ENCODE measurements around the gene GPR146. TPM values are rescaled to one million over a fixed set of nuclear protein-coding genes. Genes with fewer than 3 reads are reported as not detected.

GPR146 gene
- total and polyA plus RNA-seq, 2 of the 4 experiments (the other 2 are of a cell fraction), result 2.2 to 3.4 TPM

GRCh38 chr7:1012004-1012715, 32.2 kb upstream of the GPR146 start:
- CTCF ChIA-PET, result no interaction called here
- Histone ChIP-seq H3K9ac (ENCODE audit: low read depth, low read length) (no peak overlapping the region), H3K18ac (ENCODE audit: low read depth, low read length) (no peak overlapping the region), H3K4me1 (ENCODE audit: control insufficient read depth, insufficient read depth, low read length) (no peaks in the 10 kb centered on the region), H2BK5ac (ENCODE audit: low read depth, low read length, poor library complexity, severe bottlenecking) (no peak overlapping the region), H4K20me1 (ENCODE audit: insufficient read depth, low read length) (peaks cover 33% of the 10 kb centered on the region), H3K14ac (replicated peaks; ENCODE audit: low read depth, low read length) (no peak overlapping the region), H2BK20ac (ENCODE audit: low read depth, low read length) (no peak overlapping the region), H3K9me3 (ENCODE audit: control insufficient read depth, insufficient read depth, low read length) (no peaks in the 10 kb centered on the region), H2BK15ac (ENCODE audit: low read depth, low read length) (no peak overlapping the region), H3K27ac (ENCODE audit: insufficient read depth, low read length) (no peak overlapping the region), H3K79me1 (ENCODE audit: low read depth in 1 of 2, low read length in 2 of 2) (peaks cover 0 to 41% of the 10 kb centered on the region in 2 experiments; a peak in 3 of 4 replicates), H2AK5ac (ENCODE audit: low read depth, low read length) (no peak overlapping the region), H3K4me2 (ENCODE audit: low read depth, low read length) (no peak overlapping the region), H3K56ac (ENCODE audit: extremely low read depth, insufficient read depth, low read length) (no peak overlapping the region), H4K8ac (ENCODE audit: low read depth in 2 of 2, low read length in 2 of 2) (no peak overlapping the region), H3K23ac (ENCODE audit: low read depth, low read length) (no peak overlapping the region), H3K36me3 (ENCODE audit: control insufficient read depth, insufficient read depth, low read length) (peaks cover 15% of the 10 kb centered on the region), H3K4ac (ENCODE audit: low read depth, low read length) (no peak overlapping the region), H4K5ac (ENCODE audit: low read depth, low read length) (no peak overlapping the region), H3K4me3 (ENCODE audit: insufficient read depth, low read depth, low read length) (no peak overlapping the region), H2BK120ac (ENCODE audit: low read depth, low read length) (no peak overlapping the region), H2AK9ac (replicated peaks; ENCODE audit: low read depth, low read length, poor library complexity) (no peak overlapping the region), H3K27me3 (ENCODE audit: control insufficient read depth, insufficient read depth, low read length) (no peaks in the 10 kb centered on the region), H3K9me1 (ENCODE audit: insufficient read depth, low read length) (peaks cover 4% of the 10 kb centered on the region), H2AFZ (replicated peaks; ENCODE audit: low read length, poor library complexity) (no peak overlapping the region), H4K91ac (ENCODE audit: insufficient read depth, low read depth, low read length) (no peak overlapping the region)
- in situ Hi-C loops (cut with MboI; ENCODE audit: low sequenced_read_pairs), result no loop called here
- ATAC-seq (ENCODE audit: low read depth) (no peak), DNase-seq (no peak)
- no peak for TF ChIP-seq NFE2L2 (IDR thresholded peaks at IDR 0.05; ENCODE audit: low read depth, low read length)
- no peak for TF ChIP-seq ELK1 (IDR thresholded peaks at IDR 0.05; ENCODE audit: borderline replicate concordance, low read depth, low read length)
- no peak for TF ChIP-seq CTCF (conservative IDR thresholded peaks at IDR 0.05; ENCODE audit: low read depth, low read length)
- 91% methylated on average over 11 of the region's 32 CpGs; no CpG with 5 or more reads in 1 of the 2 experiments for WGBS, 2 experiments (ENCODE audit: extremely low coverage in 2 of 2, insufficient read length in 1 of 2)
- no TSS peak for BruUV-seq (replicated peaks)
- dilution Hi-C loops (cut with HindIII; ENCODE audit: low sequenced_read_pairs, unreplicated experiment), result no loop called here
- POLR2A ChIA-PET (ENCODE audit: unreplicated experiment), result no interaction called here
- intact Hi-C loops (cut with micrococcal nuclease), result no loop called here
